ENCODE results near the gene MAPK4.

The MAPK4 gene

GRCh38 chr18:50616484-50617048, 56.7 kb downstream of the MAPK4 start:
- TF ChIP-seq CTCF (IDR thresholded peaks at IDR 0.05): no peak

DNA sequence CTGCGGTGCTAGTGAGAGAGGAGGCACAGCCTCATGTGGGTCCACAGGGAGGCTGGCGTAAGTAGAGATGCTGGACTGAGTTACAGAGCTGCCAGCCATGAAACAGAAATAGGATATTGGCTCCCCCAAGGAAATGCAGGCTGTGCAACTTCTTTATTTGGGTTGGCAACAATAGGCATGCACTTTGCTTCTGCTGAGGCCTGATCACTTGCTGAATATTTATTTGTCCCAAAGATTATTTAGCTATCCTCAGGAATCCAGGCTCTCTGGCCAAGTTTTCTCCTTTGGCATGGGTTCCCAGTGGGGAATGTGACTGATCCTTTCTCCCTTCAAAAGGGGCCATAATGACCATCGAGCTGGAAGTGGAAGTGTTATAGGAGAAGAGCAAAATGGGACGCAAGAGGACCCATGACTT, 60.0 kb downstream of the MAPK4 start:
- no peak for TF ChIP-seq CTCF (IDR thresholded peaks at IDR 0.05)

DNA sequence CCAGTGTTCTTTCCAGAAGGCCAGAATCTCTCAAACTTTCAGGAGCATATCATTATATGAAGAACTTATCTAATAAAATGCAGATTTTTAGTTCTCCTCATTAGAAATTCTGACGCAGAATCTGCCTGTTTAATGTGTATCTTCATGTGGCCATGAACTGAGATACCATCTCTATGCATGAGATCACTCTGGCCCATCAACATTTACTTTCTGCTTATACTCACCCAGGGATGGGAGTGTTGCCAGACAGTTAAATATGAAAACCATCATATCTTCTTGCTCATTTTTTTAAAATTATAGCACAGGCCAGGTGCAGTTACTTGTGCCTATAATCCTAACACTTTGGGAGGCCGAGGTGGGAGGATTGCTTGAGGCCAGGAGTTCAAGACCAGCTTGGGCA, 60.4 kb downstream of the MAPK4 start:
- no peak for TF ChIP-seq CTCF (IDR thresholded peaks at IDR 0.05)

GRCh38 chr18:50621366-50621765, 61.5 kb downstream of the MAPK4 start:
- TF ChIP-seq CTCF (IDR thresholded peaks at IDR 0.05): no peak

DNA sequence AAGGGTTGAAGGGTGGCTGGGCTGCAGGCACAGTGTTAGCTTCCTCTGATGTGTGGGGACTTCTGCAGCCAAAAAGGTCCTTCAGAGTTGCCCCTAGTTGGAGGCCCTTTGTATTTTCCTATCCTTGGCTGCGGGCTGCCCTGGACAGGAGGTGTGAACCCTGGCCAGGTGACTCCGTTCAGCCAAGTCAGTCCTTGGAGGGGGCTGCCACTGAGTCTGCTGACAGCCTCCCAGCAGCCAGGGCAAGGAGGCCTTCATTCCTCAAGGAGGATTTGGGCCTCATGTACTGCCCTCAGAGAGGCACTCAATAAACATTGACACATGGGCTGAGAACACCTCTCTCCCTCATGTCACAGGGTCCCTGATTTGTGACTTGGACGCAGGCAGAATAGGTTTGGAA, 62.4 kb downstream of the MAPK4 start:
- TF ChIP-seq CTCF (IDR thresholded peaks at IDR 0.05): no peak

DNA sequence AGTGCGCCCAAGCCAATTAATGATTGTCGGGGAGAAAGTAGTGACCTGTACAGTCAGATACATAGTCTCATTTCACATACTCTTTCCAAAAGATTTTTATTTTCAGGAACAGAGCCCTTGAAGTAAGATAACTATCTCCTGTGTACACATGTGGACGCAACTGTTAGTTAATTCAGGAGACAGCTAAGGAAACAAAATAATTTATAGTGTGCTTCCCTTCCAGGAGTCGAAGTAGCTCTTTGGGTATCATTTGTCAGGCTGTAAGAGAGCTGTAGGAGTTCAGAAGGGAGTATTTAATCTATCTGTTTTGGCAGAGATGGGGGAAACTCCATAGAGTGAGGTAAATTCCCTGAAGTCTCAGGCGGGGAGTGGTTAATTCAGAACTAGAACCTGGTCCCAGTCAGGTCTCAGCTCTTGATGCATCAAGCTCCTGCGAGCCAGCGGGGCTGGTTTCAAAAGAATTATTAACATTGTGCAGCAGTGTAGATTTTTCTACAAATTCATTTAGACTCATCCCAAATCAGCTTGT, 63.0 kb downstream of the MAPK4 start:
- no peak for TF ChIP-seq CTCF (IDR thresholded peaks at IDR 0.05)

DNA sequence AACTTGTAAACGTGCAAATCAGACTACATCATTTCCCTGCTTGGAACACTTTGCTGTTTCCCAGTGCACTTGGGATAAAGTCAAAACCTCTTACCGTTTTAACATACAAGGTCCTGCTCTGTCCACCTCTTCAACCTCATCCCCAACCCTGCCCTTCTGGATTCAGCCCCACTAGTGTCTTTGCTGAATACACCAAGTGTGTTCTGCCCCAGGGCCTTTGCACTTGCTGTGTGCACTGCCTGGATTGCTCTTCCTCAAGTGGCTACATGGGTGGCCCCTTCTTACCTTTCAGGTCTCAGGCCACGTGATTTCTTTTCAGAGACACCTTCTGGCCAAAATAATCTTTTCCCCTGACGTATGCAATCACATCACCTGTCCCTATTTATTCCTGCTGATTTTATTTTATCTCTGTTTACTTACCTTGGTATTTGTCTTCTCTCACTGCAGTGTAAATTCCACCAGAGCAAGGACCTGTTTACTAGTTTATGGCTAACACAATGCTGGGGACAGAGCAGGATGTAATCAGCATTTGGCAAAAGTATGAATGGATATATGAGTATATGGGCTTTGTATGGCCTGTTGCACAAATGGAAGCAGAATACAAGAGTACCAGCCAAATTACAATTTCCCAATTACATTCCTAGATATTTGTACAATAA, 63.9 kb downstream of the MAPK4 start:
- TF ChIP-seq CTCF (IDR thresholded peaks at IDR 0.05): no peak

Data from LNCAP (cell line).